Hepatocyte (in vitro differentiated cells): Measurements from ENCODE around the gene CDH4. TPM values are rescaled to one million over a fixed set of nuclear protein-coding genes. Genes with fewer than 3 reads are reported as not detected.

Experiments used
- DNase-seq: peaks from one replicate; pipeline ENCODE4 v3.0.0-alpha.2; 2016; ENCODE audit warnings: low spot score
- H2AFZ ChIP-seq: fragments of 200-600 bp; sonication (generic); 2 replicates; pipeline ENCODE4 v1.6.0; 2016; ENCODE audit warnings: antibody characterized with exemption, mild to moderate bottlenecking
- H3K27ac ChIP-seq: fragments of 200-600 bp; sonication (generic); 2 replicates; pipeline ENCODE4 v1.5.1; 2016; ENCODE audit warnings: mild to moderate bottlenecking
- H3K27me3 ChIP-seq: fragments of 200-600 bp; sonication (generic); 2 replicates; pipeline ENCODE4 v1.6.1; 2016
- H3K36me3 ChIP-seq: fragments of 200-600 bp; sonication (generic); replicated peaks from 2 replicates; pipeline ENCODE4 v1.5.1; 2016; ENCODE audit warnings: low read depth; ENCODE audit not compliant: insufficient read depth
- H3K4me1 ChIP-seq: fragments of 200-600 bp; sonication (generic); 2 replicates; pipeline ENCODE4 v1.5.1; 2016; ENCODE audit warnings: mild to moderate bottlenecking, moderate library complexity; ENCODE audit not compliant: insufficient read depth
- H3K4me2 ChIP-seq: fragments of 200-600 bp; sonication (generic); 2 replicates; pipeline ENCODE4 v1.6.0; 2016
- H3K4me3 ChIP-seq: fragments of 200-600 bp; sonication (generic); 2 replicates; pipeline ENCODE4 v1.5.1; 2016; ENCODE audit warnings: mild to moderate bottlenecking
- H3K79me2 ChIP-seq: fragments of 200-600 bp; sonication (generic); 2 replicates; pipeline ENCODE4 v1.6.0; 2017; ENCODE audit warnings: mild to moderate bottlenecking
- H3K9me2 ChIP-seq: fragments of 200-600 bp; sonication (generic); replicated peaks from 2 replicates; pipeline ENCODE4 v1.6.0; 2017; ENCODE audit warnings: mild to moderate bottlenecking; ENCODE audit not compliant: insufficient read depth
- H3K9me3 ChIP-seq: fragments of 200-600 bp; sonication (generic); 2 replicates; pipeline ENCODE4 v1.5.1; 2016; ENCODE audit warnings: low read depth, mild to moderate bottlenecking
- H4K20me1 ChIP-seq: fragments of 200-600 bp; sonication (generic); 2 replicates; pipeline ENCODE4 v1.6.0; 2016; ENCODE audit warnings: mild to moderate bottlenecking; ENCODE audit not compliant: insufficient read depth, poor library complexity, severe bottlenecking
- EZH2 ChIP-seq: fragments of 200-600 bp; sonication (generic); IDR thresholded peaks from 2 replicates; pipeline ENCODE4 v1.6.1; 2016; ENCODE audit warnings: antibody characterized with exemption, mild to moderate bottlenecking, borderline replicate concordance
- EZH2phosphoT487 ChIP-seq: fragments of 200-600 bp; sonication (generic); IDR thresholded peaks from one replicate; pipeline ENCODE4 v1.6.1; 2018; ENCODE audit warnings: antibody characterized with exemption, mild to moderate bottlenecking, low read depth, moderate library complexity; ENCODE audit not compliant: unreplicated experiment, severe bottlenecking
- WGBS: methylation state at CpG from one replicate; pipeline ENCODE4 v1.1.6; 2016; ENCODE audit warnings: low lambda C conversion rate; ENCODE audit errors: missing lambda C conversion rate; 5-methylcytosine and 5-hydroxymethylcytosine counted together
- polyA plus RNA-seq: library from polyadenylated mRNA; unstranded; fragments of >200 nt; fragmentation: Nextera tagmentation; extraction: Ambion mirVana; gene quantifications from 2 replicates; pipeline ENCODE4 v1.2.1, GENCODE V29; 2016
- total RNA-seq: library from RNA; depleted of rRNA; stranded (reverse); fragments of >200 nt; gene quantifications from 2 replicates; pipeline ENCODE4 v1.2.3, GENCODE V29; 2014
- TF ChIP-seq, protein P1 (sequence below): fragments of 200-600 bp; sonication (generic); IDR thresholded peaks from 2 replicates; pipeline ENCODE4 v1.5.1; 2016; ENCODE audit warnings: antibody characterized with exemption, mild to moderate bottlenecking; ENCODE audit not compliant: poor library complexity

Gene CDH4
- total and polyA plus RNA-seq, 2 experiments from 2014 or later = 0.53 to 0.73 TPM

DNA sequence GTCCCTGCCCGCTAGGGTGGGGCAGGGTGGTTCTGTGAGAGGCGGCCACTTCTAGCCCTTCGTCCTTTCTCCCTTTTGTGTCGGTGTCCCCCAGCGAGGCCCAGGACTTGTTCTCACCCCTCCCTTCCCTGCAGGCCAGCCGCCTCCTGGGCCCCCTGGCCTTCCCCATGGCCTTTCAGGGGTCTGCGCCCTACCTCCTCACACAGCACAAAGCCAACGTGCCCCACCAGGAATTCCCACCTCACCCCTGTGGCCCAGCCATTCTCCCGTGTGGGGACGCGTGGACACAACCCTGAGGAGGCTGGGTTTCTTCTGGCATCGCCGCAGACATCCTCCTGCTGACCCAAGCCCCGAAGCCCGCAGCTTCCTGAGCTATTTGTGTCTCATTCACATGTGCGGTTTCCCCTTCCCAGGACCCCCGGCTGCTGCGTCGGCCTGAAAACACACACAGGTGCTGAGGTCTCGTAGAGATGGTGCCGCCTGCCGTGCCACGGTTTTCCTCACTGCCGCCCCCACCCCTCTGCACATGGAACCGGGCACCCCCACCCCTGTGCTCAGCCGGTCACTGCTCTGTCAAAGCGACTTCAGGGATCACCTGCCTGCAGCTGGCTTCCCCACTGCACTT lies 375.8 kb downstream of the CDH4 start:
- H3K27me3 ChIP-seq = no peaks in the 10 kb centered on the region
- no peak for DNase-seq
- H3K4me2 ChIP-seq = no peak overlapping the region
- H3K4me1 ChIP-seq = no peaks in the 10 kb centered on the region
- TF ChIP-seq, protein P1, sequence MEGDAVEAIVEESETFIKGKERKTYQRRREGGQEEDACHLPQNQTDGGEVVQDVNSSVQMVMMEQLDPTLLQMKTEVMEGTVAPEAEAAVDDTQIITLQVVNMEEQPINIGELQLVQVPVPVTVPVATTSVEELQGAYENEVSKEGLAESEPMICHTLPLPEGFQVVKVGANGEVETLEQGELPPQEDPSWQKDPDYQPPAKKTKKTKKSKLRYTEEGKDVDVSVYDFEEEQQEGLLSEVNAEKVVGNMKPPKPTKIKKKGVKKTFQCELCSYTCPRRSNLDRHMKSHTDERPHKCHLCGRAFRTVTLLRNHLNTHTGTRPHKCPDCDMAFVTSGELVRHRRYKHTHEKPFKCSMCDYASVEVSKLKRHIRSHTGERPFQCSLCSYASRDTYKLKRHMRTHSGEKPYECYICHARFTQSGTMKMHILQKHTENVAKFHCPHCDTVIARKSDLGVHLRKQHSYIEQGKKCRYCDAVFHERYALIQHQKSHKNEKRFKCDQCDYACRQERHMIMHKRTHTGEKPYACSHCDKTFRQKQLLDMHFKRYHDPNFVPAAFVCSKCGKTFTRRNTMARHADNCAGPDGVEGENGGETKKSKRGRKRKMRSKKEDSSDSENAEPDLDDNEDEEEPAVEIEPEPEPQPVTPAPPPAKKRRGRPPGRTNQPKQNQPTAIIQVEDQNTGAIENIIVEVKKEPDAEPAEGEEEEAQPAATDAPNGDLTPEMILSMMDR = no peak
- WGBS = 95% methylated on average over 21 of the region's 27 CpGs
- no peaks in the 10 kb centered on the region for H3K9me3 ChIP-seq
- H4K20me1 ChIP-seq = no peaks in the 10 kb centered on the region
- no peaks in the 10 kb centered on the region for H3K79me2 ChIP-seq
- no peak overlapping the region for H3K4me3 ChIP-seq
- no peaks in the 10 kb centered on the region for H3K9me2 ChIP-seq
- no peak overlapping the region for H2AFZ ChIP-seq
- H3K36me3 ChIP-seq = no peaks in the 10 kb centered on the region
- H3K27ac ChIP-seq = no peak overlapping the region

- Histone ChIP-seq H3K9me3 (no peaks in the 10 kb centered on the region), H3K27ac (no peak overlapping the region), H3K4me2 (no peak overlapping the region), H3K79me2 (no peaks in the 10 kb centered on the region), H3K4me3 (no peak overlapping the region), H3K36me3 (no peaks in the 10 kb centered on the region), H3K27me3 (no peaks in the 10 kb centered on the region), H3K9me2 (no peaks in the 10 kb centered on the region), H3K4me1 (no peaks in the 10 kb centered on the region), H2AFZ (no peak overlapping the region), H4K20me1 (no peaks in the 10 kb centered on the region)
- WGBS = 88% methylated on average over 10 of the region's 10 CpGs
- TF ChIP-seq EZH2phosphoT487 (no peak), EZH2 (no peak)
- no peak for DNase-seq
Measured at GRCh38 chr20:61628480-61628879, 376.4 kb downstream of the CDH4 start.

DNA sequence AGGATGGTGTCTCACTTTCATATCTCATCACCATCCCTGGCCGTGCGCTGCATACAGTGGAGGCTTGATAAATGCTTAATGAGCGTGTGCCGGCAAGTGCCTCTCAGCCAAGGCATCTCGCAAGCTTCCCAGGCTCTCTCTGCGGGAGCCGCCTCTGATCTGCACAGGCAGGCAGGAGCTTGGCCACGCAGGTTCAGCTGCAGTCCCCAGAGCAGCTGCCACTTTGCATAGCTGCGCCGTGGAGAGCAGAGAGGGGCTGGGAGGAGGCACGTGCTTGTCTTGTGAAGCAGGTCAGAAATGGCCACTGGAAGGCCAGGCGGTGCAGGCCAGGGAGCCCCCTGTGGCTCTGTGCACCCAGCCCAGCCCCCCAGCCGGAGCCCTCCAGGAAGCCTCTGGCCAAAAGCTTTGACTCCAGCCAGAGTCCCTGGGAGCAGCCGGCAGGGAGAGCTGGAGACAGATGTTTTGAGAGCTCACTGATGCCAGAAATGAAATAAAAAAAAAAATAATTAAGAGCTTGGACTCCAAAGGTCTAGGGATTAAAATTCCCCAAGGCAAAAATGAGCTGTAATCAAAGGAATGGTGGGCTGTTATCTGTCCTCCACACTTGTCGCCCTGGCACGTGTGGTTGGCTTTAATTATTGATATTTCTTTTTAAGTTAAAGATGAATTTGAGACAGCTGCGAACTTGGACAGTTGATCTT lies 377.0 kb downstream of the CDH4 start:
- H3K4me2 ChIP-seq = no peak overlapping the region
- H3K4me1 ChIP-seq = no peaks in the 10 kb centered on the region
- no peak overlapping the region for H2AFZ ChIP-seq
- H3K79me2 ChIP-seq = no peaks in the 10 kb centered on the region
- H4K20me1 ChIP-seq = no peaks in the 10 kb centered on the region
- no peak overlapping the region for H3K27ac ChIP-seq
- H3K4me3 ChIP-seq = no peak overlapping the region
- no peaks in the 10 kb centered on the region for H3K9me2 ChIP-seq
- no peaks in the 10 kb centered on the region for H3K27me3 ChIP-seq
- DNase-seq = no peak
- TF ChIP-seq EZH2 (no peak), EZH2phosphoT487 (no peak)
- no peaks in the 10 kb centered on the region for H3K36me3 ChIP-seq
- no peaks in the 10 kb centered on the region for H3K9me3 ChIP-seq
- 71% methylated on average over 17 of the region's 17 CpGs for WGBS

GRCh38 chr20:61629602-61630390 lies 377.7 kb downstream of the CDH4 start:
- no peak overlapping the region for H3K4me3 ChIP-seq
- H3K36me3 ChIP-seq = no peaks in the 10 kb centered on the region
- no peaks in the 10 kb centered on the region for H4K20me1 ChIP-seq
- no peaks in the 10 kb centered on the region for H3K9me3 ChIP-seq
- H3K79me2 ChIP-seq = no peaks in the 10 kb centered on the region
- 75% methylated on average over 25 of the region's 25 CpGs for WGBS
- no peak for DNase-seq
- H2AFZ ChIP-seq = no peak overlapping the region
- no peaks in the 10 kb centered on the region for H3K9me2 ChIP-seq
- H3K4me1 ChIP-seq = no peaks in the 10 kb centered on the region
- TF ChIP-seq, protein P1 = no peak
- TF ChIP-seq EZH2phosphoT487 (no peak), EZH2 (no peak)
- no peak overlapping the region for H3K27ac ChIP-seq
- H3K27me3 ChIP-seq = no peaks in the 10 kb centered on the region
- no peak overlapping the region for H3K4me2 ChIP-seq
